GM12878 (cell line): ENCODE results near the gene RPEL1. TPM values are rescaled to one million over a fixed set of nuclear protein-coding genes. Genes with fewer than 3 reads are reported as not detected.

Experiments
- ATAC-seq: fragments of 200-7000 bp; cut with Tn5 transposase; 3 replicates; pipeline ENCODE4 v1.9.1; 2020; ENCODE audit warnings: mild to moderate bottlenecking, moderate library complexity
- BruUV-seq: library from RNA; stranded (reverse); fragments of 400-500 nt; replicated peaks from 2 replicates; lab custom pipeline; 2021; lab: Mats Ljungman, UMichigan
- CTCF ChIA-PET: fragments of 300-600 bp; sonication (Branson Sonifier 250); formaldehyde crosslinking; extraction: SDS; loops from one replicate; lab custom pipeline; 2021; ENCODE audit warnings: inconsistent platforms; lab: Yijun Ruan, JAX
- POLR2A ChIA-PET: fragments of 350-600 bp; formaldehyde crosslinking; extraction: SDS; loops from one replicate; lab custom pipeline; 2021; ENCODE audit warnings: inconsistent platforms; lab: Charles Lee
- RAD21 ChIA-PET: fragments of 300-600 bp; sonication (Branson Sonifier 250); formaldehyde crosslinking; loops from one replicate; lab custom pipeline; 2023; ENCODE audit warnings: antibody characterized with exemption; ENCODE audit not compliant: unreplicated experiment; lab: Charles Lee
- SMC1A ChIA-PET: fragments of 300-600 bp; sonication (Branson Sonifier 250); formaldehyde crosslinking; loops from one replicate; lab custom pipeline; 2023; ENCODE audit not compliant: unreplicated experiment, uncharacterized antibody; lab: Charles Lee
- DNase-seq: peaks from one replicate; pipeline ENCODE4 v3.0.0-alpha.2; 2011; ENCODE audit warnings: low read depth, low spot score
- FAIRE-seq: peaks from 3 replicates; lab custom pipeline; 2011; peaks lifted over from hg19 to GRCh38; lab: Jason Lieb, UNC
- H2AFZ ChIP-seq: 2 replicates; pipeline ENCODE4 v1.6.0; 2011; ENCODE audit warnings: low read depth, low read length, control low read depth; ENCODE audit not compliant: control insufficient read depth
- H3K27ac ChIP-seq: 2 replicates; pipeline ENCODE4 v1.5.1; 2011; ENCODE audit warnings: control low read depth; ENCODE audit not compliant: control insufficient read depth, insufficient read depth
- H3K27me3 ChIP-seq, 2 experiments: replicated peaks in 1 of 2; 2 replicates each; pipeline versions ENCODE4 v1.6.0 to v1.6.1; 2011; ENCODE audit warnings: low read length in 1 of 2; ENCODE audit not compliant: control insufficient read depth in 2 of 2, insufficient read depth in 2 of 2
- H3K36me3 ChIP-seq, 2 experiments: 2 replicates each; pipeline ENCODE4 v1.5.1; 2011; ENCODE audit warnings: low read length in 1 of 2; ENCODE audit not compliant: control insufficient read depth in 2 of 2, insufficient read depth in 2 of 2
- H3K4me1 ChIP-seq: 2 replicates; pipeline ENCODE4 v1.6.1; 2011; ENCODE audit warnings: mild to moderate bottlenecking, low read length, moderate library complexity, mixed read lengths; ENCODE audit not compliant: control insufficient read depth, insufficient read depth
- H3K4me2 ChIP-seq: 2 replicates; pipeline ENCODE4 v1.6.0; 2011; ENCODE audit warnings: control low read depth; ENCODE audit not compliant: control insufficient read depth, insufficient read depth
- H3K4me3 ChIP-seq: fragments of 200-600 bp; sonication (generic); 2 replicates; pipeline ENCODE4 v1.5.1; 2016
- H3K79me2 ChIP-seq: 2 replicates; pipeline ENCODE4 v1.6.0; 2011; ENCODE audit warnings: low read length; ENCODE audit not compliant: control insufficient read depth, insufficient read depth
- H3K9ac ChIP-seq: 2 replicates; pipeline ENCODE4 v1.8.0; 2011; ENCODE audit warnings: low read length, control low read depth, mixed read lengths; ENCODE audit not compliant: control insufficient read depth, insufficient read depth
- H3K9me3 ChIP-seq: replicated peaks from 3 replicates; pipeline ENCODE4 v1.5.1; 2011; ENCODE audit warnings: mild to moderate bottlenecking, low read length; ENCODE audit not compliant: control insufficient read depth, insufficient read depth
- H4K20me1 ChIP-seq: 2 replicates; pipeline ENCODE4 v1.6.0; 2011; ENCODE audit not compliant: control insufficient read depth, insufficient read depth
- CEBPB ChIP-seq, 2 experiments: fragments of 150-350 bp in 1 of 2; IDR thresholded peaks; 2 replicates each; pipeline ENCODE4 v1.6.1; 2012 to 2014; ENCODE audit warnings: low read depth in 2 of 2, low read length in 2 of 2, borderline replicate concordance in 1 of 2, inconsistent platforms in 1 of 2
- ESRRA ChIP-seq: IDR thresholded peaks from 2 replicates; pipeline ENCODE4 v1.6.1; 2012; ENCODE audit warnings: mild to moderate bottlenecking, low read length, improper control_type of control experiment
- FOS ChIP-seq: IDR thresholded peaks from 3 replicates; pipeline ENCODE4 v1.6.1; 2011; ENCODE audit warnings: borderline replicate concordance; ENCODE audit not compliant: insufficient read length; ENCODE audit errors: extremely low read depth
- GATAD2B ChIP-seq: fragments of 450-650 bp; conservative IDR thresholded peaks from 2 replicates; pipeline ENCODE4 v1.6.1; 2017; ENCODE audit warnings: low read depth, mild to moderate bottlenecking, moderate library complexity
- HDAC6 ChIP-seq: fragments of 200-600 bp; sonication (generic); IDR thresholded peaks from one replicate; pipeline ENCODE4 v1.8.0; 2017; ENCODE audit warnings: antibody characterized with exemption; ENCODE audit not compliant: unreplicated experiment
- KDM1A ChIP-seq: fragments of 200-600 bp; sonication (generic); IDR thresholded peaks from 2 replicates; pipeline ENCODE4 v1.6.1; 2016; ENCODE audit warnings: borderline replicate concordance
- LARP7 ChIP-seq: fragments of 450-650 bp; IDR thresholded peaks from 2 replicates; pipeline ENCODE4 v1.6.1; 2017; ENCODE audit warnings: mild to moderate bottlenecking
- MTA3 ChIP-seq: IDR thresholded peaks from 2 replicates; pipeline ENCODE4 v1.6.1; 2012; ENCODE audit warnings: low read length, inconsistent platforms, borderline replicate concordance
- MYC ChIP-seq: IDR thresholded peaks from 2 replicates; pipeline ENCODE4 v1.6.1; 2011; ENCODE audit warnings: mild to moderate bottlenecking, low read length, moderate library complexity, inconsistent platforms; ENCODE audit not compliant: insufficient read depth, insufficient replicate concordance, insufficient read length, severe bottlenecking
- NFXL1 ChIP-seq: fragments of 450-650 bp; IDR thresholded peaks from 2 replicates; pipeline ENCODE4 v1.6.1; 2017; ENCODE audit warnings: antibody characterized with exemption, mild to moderate bottlenecking, borderline replicate concordance
- PML ChIP-seq: IDR thresholded peaks from 2 replicates; pipeline ENCODE4 v1.6.1; 2012; ENCODE audit warnings: low read length, inconsistent platforms
- RFX5 ChIP-seq: IDR thresholded peaks from 2 replicates; pipeline ENCODE4 v1.6.1; 2011; ENCODE audit warnings: low read depth, low read length, improper control_type of control experiment
- SMAD1 ChIP-seq: fragments of 450-650 bp; IDR thresholded peaks from 2 replicates; pipeline ENCODE4 v1.6.1; 2018; ENCODE audit warnings: mild to moderate bottlenecking, low read depth; ENCODE audit not compliant: partially characterized antibody
- SMARCA5 ChIP-seq: fragments of 450-650 bp; IDR thresholded peaks from 2 replicates; pipeline ENCODE4 v1.6.1; 2017; ENCODE audit warnings: mild to moderate bottlenecking
- ZNF384 ChIP-seq: IDR thresholded peaks from 2 replicates; pipeline ENCODE4 v1.6.1; 2012; ENCODE audit warnings: low read depth, mild to moderate bottlenecking, low read length, improper control_type of control experiment, borderline replicate concordance
- WGBS: methylation state at CpG from one replicate; pipeline ENCODE4 v1.1.6; 2016; ENCODE audit warnings: low lambda C conversion rate; ENCODE audit not compliant: insufficient replicate concordance, insufficient coverage; ENCODE audit errors: missing lambda C conversion rate; 5-methylcytosine and 5-hydroxymethylcytosine counted together
- in situ Hi-C: fragments of 300-500 bp; cut with MboI; formaldehyde crosslinking; loops from 9 replicates; pipeline ENCODE4 v1.14.3; 2018; ENCODE audit warnings: mixed read lengths
- intact Hi-C: fragments of 100-400 bp; cut with micrococcal nuclease; formaldehyde crosslinking; loops from one replicate; pipeline ENCODE4 v1.14.2; 2022; ENCODE audit not compliant: unreplicated experiment
- polyA plus RNA-seq, 11 experiments: library from polyadenylated mRNA; depleted of rRNA in 4 of 11; unstranded in 6 of 11; stranded (reverse) in 5 of 11; fragments of >200 nt; fragmentation: Nextera tagmentation in 4 of 11; fragmentation: Illumina TruSeq in 1 of 11; extraction: Ambion mirVana in 4 of 11; extraction: Trizol in 1 of 11; gene quantifications; 1 replicate in 1 of 11; 2 replicates in 10 of 11; pipeline versions ENCODE4 v1.2.1 to v1.2.3, GENCODE V29; 2011 to 2016; ENCODE audit warnings: inconsistent platforms in 2 of 11, missing spikeins in 2 of 11, low read depth in 1 of 11
- total RNA-seq, 4 experiments: library from RNA; depleted of rRNA in 3 of 4; stranded (reverse); fragments of >200 nt in 3 of 4; fragmentation: Illumina TruSeq in 1 of 4; extraction: Trizol in 1 of 4; gene quantifications; 2 replicates each; pipeline versions ENCODE4 v1.2.1 to v1.2.3, GENCODE V29; 2013 to 2021
- TF ChIP-seq, protein P1 (sequence below): IDR thresholded peaks from 2 replicates; pipeline ENCODE4 v1.6.1; 2011; ENCODE audit warnings: mild to moderate bottlenecking, low read depth, low read length, moderate library complexity; ENCODE audit not compliant: insufficient replicate concordance
- TF ChIP-seq, protein P2 (sequence below): IDR thresholded peaks from 2 replicates; pipeline ENCODE4 v1.6.1; 2011; ENCODE audit warnings: borderline replicate concordance, low read depth, mild to moderate bottlenecking, moderate library complexity, low read length; ENCODE audit not compliant: insufficient read depth, poor library complexity, severe bottlenecking
- TF ChIP-seq, protein P3 (sequence below): IDR thresholded peaks from 2 replicates; pipeline ENCODE4 v1.6.1; 2012; ENCODE audit warnings: low read depth, low read length, improper control_type of control experiment

RPEL1 gene
- total and polyA plus RNA-seq, 10 of the 15 experiments (the other 5 are each of a cell fraction or from before 2014, with no cell fraction given): 0.04 to 0.08 (median 0.06) TPM; not detected in 6

GRCh38 chr10:103232131-103232673, 13.5 kb upstream of the RPEL1 start:
- no peak overlapping the region for H3K9ac ChIP-seq
- no peak overlapping the region for H3K4me3 ChIP-seq
- H4K20me1 ChIP-seq: no peaks in the 10 kb centered on the region
- SMC1A ChIA-PET: interaction anchor here (1.2 kb wide), 3 partner anchors 12 to 37 kb away, joined by 3 to 5 read pairs (median 4); no protein-coding TSS in a partner anchor
- no peak overlapping the region for H2AFZ ChIP-seq
- no peak for FAIRE-seq
- TF ChIP-seq LARP7: no peak
- TF ChIP-seq HDAC6: no peak
- TF ChIP-seq MTA3: no peak
- TF ChIP-seq CEBPB (IDR thresholded peaks at IDR 0.05; ENCODE audit: borderline replicate concordance in 1 of 2, low read depth in 2 of 2, low read length in 2 of 2): no peak
- no peak for TF ChIP-seq RFX5
- TF ChIP-seq KDM1A: no peak
- no peak for TF ChIP-seq SMARCA5
- TF ChIP-seq, protein P1, sequence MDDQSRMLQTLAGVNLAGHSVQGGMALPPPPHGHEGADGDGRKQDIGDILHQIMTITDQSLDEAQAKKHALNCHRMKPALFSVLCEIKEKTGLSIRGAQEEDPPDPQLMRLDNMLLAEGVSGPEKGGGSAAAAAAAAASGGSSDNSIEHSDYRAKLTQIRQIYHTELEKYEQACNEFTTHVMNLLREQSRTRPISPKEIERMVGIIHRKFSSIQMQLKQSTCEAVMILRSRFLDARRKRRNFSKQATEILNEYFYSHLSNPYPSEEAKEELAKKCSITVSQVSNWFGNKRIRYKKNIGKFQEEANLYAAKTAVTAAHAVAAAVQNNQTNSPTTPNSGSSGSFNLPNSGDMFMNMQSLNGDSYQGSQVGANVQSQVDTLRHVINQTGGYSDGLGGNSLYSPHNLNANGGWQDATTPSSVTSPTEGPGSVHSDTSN: no peak
- no peak for TF ChIP-seq FOS
- no peak for TF ChIP-seq ESRRA
- no peak for TF ChIP-seq ZNF384
- no peak for TF ChIP-seq MYC
- TF ChIP-seq SMAD1: no peak
- TF ChIP-seq, protein P2, sequence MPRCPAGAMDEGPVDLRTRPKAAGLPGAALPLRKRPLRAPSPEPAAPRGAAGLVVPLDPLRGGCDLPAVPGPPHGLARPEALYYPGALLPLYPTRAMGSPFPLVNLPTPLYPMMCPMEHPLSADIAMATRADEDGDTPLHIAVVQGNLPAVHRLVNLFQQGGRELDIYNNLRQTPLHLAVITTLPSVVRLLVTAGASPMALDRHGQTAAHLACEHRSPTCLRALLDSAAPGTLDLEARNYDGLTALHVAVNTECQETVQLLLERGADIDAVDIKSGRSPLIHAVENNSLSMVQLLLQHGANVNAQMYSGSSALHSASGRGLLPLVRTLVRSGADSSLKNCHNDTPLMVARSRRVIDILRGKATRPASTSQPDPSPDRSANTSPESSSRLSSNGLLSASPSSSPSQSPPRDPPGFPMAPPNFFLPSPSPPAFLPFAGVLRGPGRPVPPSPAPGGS: no peak
- TF ChIP-seq, protein P3, sequence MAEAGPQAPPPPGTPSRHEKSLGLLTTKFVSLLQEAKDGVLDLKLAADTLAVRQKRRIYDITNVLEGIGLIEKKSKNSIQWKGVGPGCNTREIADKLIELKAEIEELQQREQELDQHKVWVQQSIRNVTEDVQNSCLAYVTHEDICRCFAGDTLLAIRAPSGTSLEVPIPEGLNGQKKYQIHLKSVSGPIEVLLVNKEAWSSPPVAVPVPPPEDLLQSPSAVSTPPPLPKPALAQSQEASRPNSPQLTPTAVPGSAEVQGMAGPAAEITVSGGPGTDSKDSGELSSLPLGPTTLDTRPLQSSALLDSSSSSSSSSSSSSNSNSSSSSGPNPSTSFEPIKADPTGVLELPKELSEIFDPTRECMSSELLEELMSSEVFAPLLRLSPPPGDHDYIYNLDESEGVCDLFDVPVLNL: no peak
- TF ChIP-seq PML: no peak
- TF ChIP-seq GATAD2B: no peak
- no peak for TF ChIP-seq NFXL1
- TF ChIP-seq, all 136 proteins: peak for 0
- Histone ChIP-seq H3K4me2 (no peak overlapping the region), H3K27me3 (no peaks in the 10 kb centered on the region), H3K79me2 (no peaks in the 10 kb centered on the region), H3K4me1 (no peaks in the 10 kb centered on the region), H3K9me3 (no peaks in the 10 kb centered on the region), H3K36me3 (no peaks in the 10 kb centered on the region), H3K27ac (no peak overlapping the region)
- no peak for ATAC-seq
- CTCF ChIA-PET: interaction anchor here (1.8 kb wide), 1 partner anchor 12 kb away, joined by 8 read pairs; no protein-coding TSS in a partner anchor
- in situ Hi-C loops (no loop called here), intact Hi-C loops (no loop called here)
- BruUV-seq: no TSS peak
- WGBS: 94% methylated on average over 3 of the region's 3 CpGs
- no peak for DNase-seq
- POLR2A ChIA-PET: no interaction called here
- RAD21 ChIA-PET: interaction anchor here (1.0 kb wide), 1 partner anchor 12 kb away, joined by 3 read pairs; no protein-coding TSS in a partner anchor
